GM10266 (cell line): Measurements from ENCODE around the gene STK38L.

Experiments used
- DNase-seq: peaks from one replicate; pipeline ENCODE4 v3.0.0; 2012; ENCODE audit errors: extremely low spot score
- CTCF ChIP-seq: IDR thresholded peaks from 2 replicates; pipeline ENCODE4 v1.5.1; 2012; ENCODE audit warnings: mild to moderate bottlenecking, low read depth; ENCODE audit not compliant: control insufficient read depth, insufficient read depth; ENCODE audit errors: missing control alignments

STK38L gene

GRCh38 chr12:27276275-27276674 lies 32.2 kb downstream of the STK38L start:
- TF ChIP-seq CTCF = no peak
- DNase-seq = no peak

DNA sequence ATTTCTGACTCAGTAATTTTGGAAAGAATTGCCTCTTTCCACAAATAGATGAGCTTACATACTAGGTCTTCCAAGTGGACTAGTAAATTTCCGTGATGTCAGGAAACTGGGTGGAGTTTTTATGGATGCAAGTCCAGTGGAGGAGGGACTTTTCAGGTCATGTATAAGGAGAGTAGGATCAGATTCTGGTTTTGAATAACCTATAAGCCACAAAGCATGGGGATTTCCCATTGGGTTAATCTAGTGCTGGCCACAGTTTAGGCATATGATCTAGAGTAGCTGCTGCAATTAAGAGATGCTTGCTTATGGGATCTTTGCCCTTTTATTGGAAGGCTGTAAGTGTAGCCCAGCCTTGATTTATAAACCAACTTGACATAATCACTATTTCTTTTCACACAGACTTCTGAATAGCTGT lies 33.8 kb downstream of the STK38L start:
- peak; percentile 17 for DNase-seq
- no peak for TF ChIP-seq CTCF

GRCh38 chr12:27279826-27280225 lies 35.7 kb downstream of the STK38L start:
- no peak for DNase-seq
- TF ChIP-seq CTCF = no peak

DNA sequence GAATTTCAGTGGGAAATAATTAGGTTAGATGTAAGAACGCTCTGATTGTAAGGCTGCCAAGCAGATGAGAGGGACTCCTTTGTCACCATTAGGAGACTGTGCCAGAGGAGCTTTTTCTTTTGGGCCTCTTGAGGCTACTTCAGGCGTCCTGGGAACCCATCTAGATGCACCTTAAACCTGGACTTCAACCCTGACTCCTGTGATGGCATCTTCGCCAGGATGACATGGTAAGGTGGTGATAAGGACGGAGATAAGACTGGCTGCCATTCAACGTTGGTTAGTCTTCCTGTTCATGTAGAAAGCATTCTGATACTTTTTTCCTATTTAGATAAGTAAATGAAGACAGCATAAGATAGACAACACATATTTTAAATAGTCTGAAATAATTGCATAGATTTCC lies 36.3 kb downstream of the STK38L start:
- no peak for DNase-seq
- no peak for TF ChIP-seq CTCF

- TF ChIP-seq CTCF = no peak
- no peak for DNase-seq
Observed at GRCh38 chr12:27282754-27283153, 38.7 kb downstream of the STK38L start.

GRCh38 chr12:27284021-27284420 lies 39.9 kb downstream of the STK38L start:
- DNase-seq = no peak
- TF ChIP-seq CTCF = no peak

GRCh38 chr12:27284751-27285150 lies 40.7 kb downstream of the STK38L start:
- TF ChIP-seq CTCF = no peak
- peak; percentile 32 for DNase-seq
